Astrocyte of the cerebellum (primary cell): ENCODE measurements around the gene SMIM35.

Experiments used
- DNase-seq: peaks from one replicate; pipeline ENCODE4 v3.0.0-alpha.2; 2011; ENCODE audit warnings: low read depth
- H3K4me3 ChIP-seq: 2 replicates; pipeline ENCODE4 v1.5.1; 2011; ENCODE audit warnings: mild to moderate bottlenecking, low read depth, low read length, moderate library complexity
- in situ Hi-C: cut with HindIII; loops from 2 replicates; pipeline ENCODE4 v1.10.0; 2017; ENCODE audit warnings: low sequenced_read_pairs
- TF ChIP-seq, protein P1 (sequence below): IDR thresholded peaks from 2 replicates; pipeline ENCODE4 v1.5.1; 2012; ENCODE audit warnings: low read length, low read depth, moderate library complexity, mild to moderate bottlenecking; ENCODE audit errors: missing control alignments

The SMIM35 gene

DNA sequence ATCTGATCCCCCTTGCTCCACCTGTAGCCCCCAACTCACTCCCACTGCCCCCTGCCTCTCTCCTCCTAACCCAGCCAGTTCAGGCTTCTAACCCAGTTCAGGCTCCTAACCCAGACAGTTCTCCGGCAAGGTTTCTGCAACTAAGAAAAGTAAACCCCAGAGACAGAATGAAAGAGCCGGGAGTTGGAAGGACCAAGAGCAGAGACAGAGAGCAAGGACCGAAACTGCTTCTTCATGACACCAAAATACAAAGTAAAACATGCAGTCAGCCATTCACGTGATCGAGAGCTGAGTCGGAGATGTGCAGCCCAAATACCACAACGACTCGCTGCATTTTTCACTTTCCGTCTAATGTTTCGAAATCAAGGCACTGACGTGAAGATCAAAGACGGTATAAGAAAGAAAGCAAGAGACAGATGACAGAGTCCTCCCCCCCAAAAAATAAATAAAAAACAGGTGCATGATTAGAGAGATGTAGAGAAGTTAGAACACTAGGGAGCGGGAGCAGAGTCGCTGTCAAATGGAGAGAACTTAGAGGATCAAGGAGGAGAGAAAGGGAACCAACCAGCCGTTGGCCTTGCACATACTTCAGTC is 99.7 kb downstream of the SMIM35 start:
- no peak for DNase-seq
- no peak overlapping the region for H3K4me3 ChIP-seq

DNA sequence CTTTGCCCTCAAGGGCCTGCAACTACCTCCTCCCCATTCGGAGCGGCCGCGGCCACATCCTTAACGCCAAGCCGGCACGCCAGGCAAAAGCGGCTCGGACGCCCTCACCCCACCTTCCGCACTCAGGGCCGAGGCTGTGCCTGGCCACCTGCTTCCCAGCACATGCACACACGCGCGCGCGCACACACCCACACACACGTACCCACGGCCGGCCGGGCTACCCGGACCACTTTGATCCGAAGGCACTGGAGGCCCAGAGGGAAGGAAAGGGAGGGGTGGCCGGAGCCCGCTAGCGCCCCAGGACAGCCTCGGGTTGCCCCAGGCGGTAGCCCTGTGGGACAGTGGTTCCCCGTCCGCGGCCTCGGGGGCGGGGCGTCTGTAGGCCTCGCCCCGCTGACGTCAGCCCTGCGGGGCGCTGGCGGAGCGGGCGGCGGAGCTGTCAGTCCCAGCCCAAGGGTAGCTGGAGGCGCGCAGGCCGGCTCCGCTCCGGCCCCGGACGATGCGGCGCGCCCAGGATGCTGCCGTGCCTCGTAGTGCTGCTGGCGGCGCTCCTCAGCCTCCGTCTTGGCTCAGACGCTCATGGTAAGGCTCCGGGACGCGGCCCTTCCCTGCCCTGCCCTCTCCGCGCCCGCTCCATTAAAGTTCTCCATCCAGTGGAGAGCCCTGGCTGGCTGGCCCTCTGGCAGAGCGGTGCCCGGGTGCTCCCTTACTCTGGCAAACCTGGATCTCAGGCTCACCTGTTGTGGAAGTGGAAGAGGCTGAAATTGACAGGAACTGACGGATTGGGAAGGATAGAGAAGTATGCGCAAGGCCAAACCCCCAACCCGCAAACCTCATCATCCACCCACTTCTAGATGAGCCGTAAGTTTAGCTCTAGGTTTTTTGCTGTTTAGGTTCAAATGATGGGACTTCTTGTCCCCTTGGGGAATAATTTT is 100.5 kb downstream of the SMIM35 start, which contains the start of gene IL10RA:
Gene IL10RA, plus strand, starts transcription at position 442 of the 935 bp plus-strand sequence. Its CDS starts 74 bp downstream, at position 516.
- TF ChIP-seq, protein P1, sequence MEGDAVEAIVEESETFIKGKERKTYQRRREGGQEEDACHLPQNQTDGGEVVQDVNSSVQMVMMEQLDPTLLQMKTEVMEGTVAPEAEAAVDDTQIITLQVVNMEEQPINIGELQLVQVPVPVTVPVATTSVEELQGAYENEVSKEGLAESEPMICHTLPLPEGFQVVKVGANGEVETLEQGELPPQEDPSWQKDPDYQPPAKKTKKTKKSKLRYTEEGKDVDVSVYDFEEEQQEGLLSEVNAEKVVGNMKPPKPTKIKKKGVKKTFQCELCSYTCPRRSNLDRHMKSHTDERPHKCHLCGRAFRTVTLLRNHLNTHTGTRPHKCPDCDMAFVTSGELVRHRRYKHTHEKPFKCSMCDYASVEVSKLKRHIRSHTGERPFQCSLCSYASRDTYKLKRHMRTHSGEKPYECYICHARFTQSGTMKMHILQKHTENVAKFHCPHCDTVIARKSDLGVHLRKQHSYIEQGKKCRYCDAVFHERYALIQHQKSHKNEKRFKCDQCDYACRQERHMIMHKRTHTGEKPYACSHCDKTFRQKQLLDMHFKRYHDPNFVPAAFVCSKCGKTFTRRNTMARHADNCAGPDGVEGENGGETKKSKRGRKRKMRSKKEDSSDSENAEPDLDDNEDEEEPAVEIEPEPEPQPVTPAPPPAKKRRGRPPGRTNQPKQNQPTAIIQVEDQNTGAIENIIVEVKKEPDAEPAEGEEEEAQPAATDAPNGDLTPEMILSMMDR = no peak
- DNase-seq = peak; percentile 5
- H3K4me3 ChIP-seq = peak within 1 kb of the TSS; percentile 38
- in situ Hi-C loops = no loop called here

More for the DNA sequence above, 99.7 kb downstream of the SMIM35 start:
- in situ Hi-C loops = no loop called here
- TF ChIP-seq, protein P1 = no peak

DNA sequence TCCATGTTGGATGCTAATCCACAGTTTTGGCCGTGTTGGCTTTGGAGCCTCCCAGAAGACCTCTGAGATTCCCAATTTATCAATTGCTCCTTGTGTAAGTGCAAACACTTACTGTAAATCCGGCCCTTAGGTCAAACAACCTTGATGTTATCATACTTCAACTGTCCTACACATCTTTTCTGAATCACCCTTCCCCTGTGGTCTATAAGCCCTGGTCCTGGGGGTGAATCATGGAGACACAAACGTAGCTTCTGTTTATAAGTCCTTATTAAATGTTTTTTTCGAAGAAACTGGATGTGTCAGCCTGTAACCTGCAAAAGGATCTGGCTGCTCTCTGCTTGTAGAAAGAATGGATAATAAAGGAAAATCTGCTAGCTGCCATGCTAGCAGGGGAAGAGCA is 102.3 kb downstream of the SMIM35 start:
- DNase-seq = no peak
- H3K4me3 ChIP-seq = no peak overlapping the region
- in situ Hi-C loops = no loop called here
- TF ChIP-seq, protein P1 = no peak

DNA sequence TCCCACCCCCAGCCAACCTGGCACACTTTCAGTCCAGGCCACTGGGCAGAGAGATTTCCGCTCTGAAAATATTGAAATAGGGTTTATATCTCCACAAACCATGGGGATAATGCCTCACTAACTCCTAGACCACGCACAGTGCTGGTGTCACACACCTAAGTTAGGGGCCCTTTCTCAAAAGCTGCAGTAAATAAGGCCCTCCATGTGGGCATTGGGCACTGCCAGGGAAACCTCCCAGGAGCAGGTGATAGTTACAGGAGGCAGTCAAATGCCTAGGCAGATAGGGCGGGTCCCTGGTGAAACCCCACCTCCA is 103.6 kb downstream of the SMIM35 start:
- in situ Hi-C loops = no loop called here
- TF ChIP-seq, protein P1 = no peak

DNA sequence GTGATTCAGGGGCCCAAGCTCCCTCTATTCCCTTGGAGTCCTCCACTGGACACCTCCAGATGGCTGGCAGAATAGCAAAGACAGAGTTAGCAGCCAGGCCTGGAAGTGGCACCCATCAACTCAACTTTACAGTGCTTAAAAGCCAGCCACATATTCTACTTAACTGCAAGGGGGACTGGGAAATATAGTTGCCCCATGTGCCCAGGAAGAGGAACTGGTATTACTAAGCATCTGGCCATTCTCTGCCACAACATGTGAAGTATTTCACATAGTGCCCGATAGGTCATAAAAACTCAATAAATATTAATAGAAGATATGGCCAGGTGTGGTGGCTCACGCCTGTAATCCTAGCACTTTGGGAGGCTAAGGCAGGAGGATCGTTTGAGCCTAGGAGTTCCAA is 106.0 kb downstream of the SMIM35 start:
- H3K4me3 ChIP-seq = no peak overlapping the region
- DNase-seq = no peak
- in situ Hi-C loops = no loop called here
- TF ChIP-seq, protein P1 = no peak

More for the DNA sequence above, 103.6 kb downstream of the SMIM35 start:
- H3K4me3 ChIP-seq = no peak overlapping the region
- no peak for DNase-seq

DNA sequence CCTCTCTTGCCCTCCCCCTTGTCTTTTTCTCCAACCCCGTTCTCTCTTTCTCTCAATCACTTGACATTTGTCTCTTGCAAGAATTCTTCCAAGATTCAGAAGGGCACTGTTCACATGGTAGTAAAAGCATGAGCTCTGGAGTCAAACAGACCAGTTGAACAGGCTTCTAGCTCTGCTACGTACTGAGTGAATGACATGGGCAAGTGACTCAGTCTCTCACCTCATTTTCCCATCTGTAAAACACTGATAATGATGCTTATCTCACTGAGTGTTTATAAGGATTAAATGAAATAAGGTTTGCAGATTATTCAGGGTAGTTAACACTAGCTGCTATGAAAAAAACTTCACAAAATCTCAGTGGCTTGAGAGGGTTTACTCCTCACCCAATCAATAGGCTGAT is 106.5 kb downstream of the SMIM35 start:
- in situ Hi-C loops = no loop called here
- no peak for DNase-seq
- TF ChIP-seq, protein P1 = no peak
- no peak overlapping the region for H3K4me3 ChIP-seq
